ENCODE data around the gene KDM4C.
A peak's percentile ranks its signal among the peaks of the same experiment; 100 is the strongest.

The KDM4C gene

DNA sequence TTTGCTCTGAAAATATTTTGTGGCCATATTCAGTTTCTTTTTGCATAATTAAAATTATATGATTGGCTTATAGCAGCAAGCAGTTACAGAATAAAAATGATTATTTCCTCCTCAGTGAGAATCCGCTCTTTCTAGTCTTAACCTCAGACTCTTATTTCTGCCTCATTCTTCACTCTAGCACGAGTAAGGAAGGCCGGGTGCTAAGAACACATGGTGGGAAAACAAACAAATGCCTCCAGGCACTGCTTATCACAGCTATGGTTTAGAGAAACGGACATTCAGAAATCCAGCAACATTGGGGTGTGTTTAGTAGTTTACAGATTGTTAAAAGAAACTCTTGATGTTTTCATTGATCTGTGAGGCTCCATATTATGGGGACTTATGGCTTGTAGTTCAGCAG is 168.7 kb downstream of the KDM4C start:
- H3K4me3 ChIP-seq (ENCODE audit: low read depth, low read length): no peak overlapping the region
- TF ChIP-seq, protein P1, sequence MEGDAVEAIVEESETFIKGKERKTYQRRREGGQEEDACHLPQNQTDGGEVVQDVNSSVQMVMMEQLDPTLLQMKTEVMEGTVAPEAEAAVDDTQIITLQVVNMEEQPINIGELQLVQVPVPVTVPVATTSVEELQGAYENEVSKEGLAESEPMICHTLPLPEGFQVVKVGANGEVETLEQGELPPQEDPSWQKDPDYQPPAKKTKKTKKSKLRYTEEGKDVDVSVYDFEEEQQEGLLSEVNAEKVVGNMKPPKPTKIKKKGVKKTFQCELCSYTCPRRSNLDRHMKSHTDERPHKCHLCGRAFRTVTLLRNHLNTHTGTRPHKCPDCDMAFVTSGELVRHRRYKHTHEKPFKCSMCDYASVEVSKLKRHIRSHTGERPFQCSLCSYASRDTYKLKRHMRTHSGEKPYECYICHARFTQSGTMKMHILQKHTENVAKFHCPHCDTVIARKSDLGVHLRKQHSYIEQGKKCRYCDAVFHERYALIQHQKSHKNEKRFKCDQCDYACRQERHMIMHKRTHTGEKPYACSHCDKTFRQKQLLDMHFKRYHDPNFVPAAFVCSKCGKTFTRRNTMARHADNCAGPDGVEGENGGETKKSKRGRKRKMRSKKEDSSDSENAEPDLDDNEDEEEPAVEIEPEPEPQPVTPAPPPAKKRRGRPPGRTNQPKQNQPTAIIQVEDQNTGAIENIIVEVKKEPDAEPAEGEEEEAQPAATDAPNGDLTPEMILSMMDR (IDR thresholded peaks at IDR 0.05; ENCODE audit: insufficient read depth, low read length, missing control alignments): no peak
- ChIA-PET CTCF (interaction anchor here (1.1 to 2.2 kb wide), 2 partner anchors 12 to 17 kb away, joined by 3 to 12 read pairs; no protein-coding TSS in a partner anchor), POLR2A (no interaction called here)
- no peak for DNase-seq (ENCODE audit: low read depth, low spot score)

DNA sequence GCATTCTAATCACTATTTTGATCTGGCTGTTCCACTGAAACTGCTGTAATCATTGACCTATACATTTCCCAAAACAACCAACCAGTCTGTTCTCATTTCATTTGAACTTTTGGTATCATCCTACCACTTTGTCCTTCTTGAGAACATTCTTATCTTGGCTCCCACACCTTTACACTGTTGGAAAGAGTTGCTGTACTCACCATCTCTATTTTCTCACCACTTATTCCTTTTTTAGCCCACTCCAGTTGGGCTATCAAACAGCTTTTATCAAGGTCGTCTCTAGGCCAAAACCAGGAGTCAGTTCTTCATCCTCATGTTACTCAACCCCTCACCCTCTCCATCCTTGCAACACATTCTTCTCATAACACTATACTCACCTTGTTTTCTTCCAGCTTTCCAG is 170.1 kb downstream of the KDM4C start:
- H3K4me3 ChIP-seq (ENCODE audit: low read depth, low read length): no peak overlapping the region
- DNase-seq (ENCODE audit: low read depth, low spot score): no peak
- POLR2A ChIA-PET: no interaction called here
- CTCF ChIA-PET: interaction anchor here (1.6 to 2.2 kb wide), 2 partner anchors 16 to 19 kb away, joined by 4 to 12 read pairs; no protein-coding TSS in a partner anchor
- TF ChIP-seq, protein P1 (IDR thresholded peaks at IDR 0.05; ENCODE audit: insufficient read depth, low read length, missing control alignments): no peak

DNA sequence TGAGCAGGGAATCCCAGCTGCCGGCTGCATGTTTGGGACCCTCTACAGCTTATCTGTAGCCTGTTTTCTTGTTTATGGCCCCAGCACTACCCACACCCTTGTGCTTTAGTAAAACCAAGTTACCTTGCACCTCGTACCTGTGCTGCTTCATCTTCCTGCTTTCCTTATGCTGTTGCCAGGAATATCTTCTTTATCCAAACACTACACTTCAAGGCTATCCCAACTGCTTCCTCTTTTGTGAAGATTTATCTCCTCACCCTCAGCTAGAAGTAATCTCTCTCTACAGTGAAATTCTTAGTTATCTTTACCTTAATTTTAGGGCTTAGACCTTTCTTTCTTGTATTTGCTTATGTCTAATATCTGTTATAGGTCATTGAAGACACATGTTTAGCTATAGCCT is 171.1 kb downstream of the KDM4C start:
- no peak for DNase-seq (ENCODE audit: low read depth, low spot score)
- ChIA-PET CTCF (interaction anchor here (1.0 to 1.6 kb wide), 3 partner anchors 10 to 257 kb away, joined by 3 to 4 read pairs (median 4); no protein-coding TSS in a partner anchor), POLR2A (interaction anchor here (0.9 kb wide), 1 partner anchor 10 kb away, joined by 3 read pairs; no protein-coding TSS in a partner anchor)
- H3K4me3 ChIP-seq (ENCODE audit: low read depth, low read length): no peak overlapping the region
- TF ChIP-seq, protein P1 (IDR thresholded peaks at IDR 0.05; ENCODE audit: insufficient read depth, low read length, missing control alignments): no peak

DNA sequence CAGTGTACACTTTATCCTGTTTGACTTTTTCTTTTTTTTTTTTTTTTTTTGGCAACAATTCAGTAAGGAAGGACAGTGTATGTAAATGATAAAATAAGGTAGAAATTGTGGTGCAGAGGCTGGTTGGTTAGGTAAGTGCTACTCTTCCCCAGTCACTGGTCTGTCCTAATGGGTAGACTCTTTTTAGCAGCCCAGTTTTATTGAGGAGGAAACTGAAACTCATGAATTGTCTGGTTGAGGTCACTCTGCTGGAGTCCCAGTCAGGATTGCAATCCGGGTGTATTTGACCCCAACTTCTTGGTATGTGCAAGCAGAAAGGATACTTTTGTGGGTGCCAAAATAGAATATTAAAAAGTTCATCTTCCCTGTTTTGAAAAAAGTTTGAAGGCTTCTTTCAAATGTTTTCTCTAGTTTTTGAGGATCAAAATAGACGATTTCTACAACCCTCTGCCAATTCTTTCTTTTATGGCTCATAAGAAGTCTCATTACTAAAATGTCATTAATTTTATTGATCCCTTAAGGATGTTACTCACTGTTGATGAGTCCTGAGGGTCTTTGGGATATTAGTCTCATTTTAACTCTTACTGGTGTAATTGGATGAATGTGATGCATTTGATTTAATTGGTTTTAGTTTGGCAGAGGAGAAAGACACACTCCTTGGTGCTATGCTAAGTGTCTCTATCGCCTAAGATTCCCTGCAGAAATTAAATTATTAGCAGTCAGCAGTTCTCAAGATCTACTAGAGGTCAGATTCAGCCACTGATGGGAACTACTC is 171.9 kb downstream of the KDM4C start:
- no peak for DNase-seq (ENCODE audit: low read depth, low spot score)
- TF ChIP-seq, protein P1 (IDR thresholded peaks at IDR 0.05; ENCODE audit: insufficient read depth, low read length, missing control alignments): no peak
- ChIA-PET POLR2A (interaction anchor here (0.9 kb wide), 1 partner anchor 9 kb away, joined by 3 read pairs; no protein-coding TSS in a partner anchor), CTCF (interaction anchor here (1.0 to 1.5 kb wide), 2 partner anchors 11 to 256 kb away, joined by 3 to 4 read pairs; no protein-coding TSS in a partner anchor)
- no peak overlapping the region for H3K4me3 ChIP-seq (ENCODE audit: low read depth, low read length)

DNA sequence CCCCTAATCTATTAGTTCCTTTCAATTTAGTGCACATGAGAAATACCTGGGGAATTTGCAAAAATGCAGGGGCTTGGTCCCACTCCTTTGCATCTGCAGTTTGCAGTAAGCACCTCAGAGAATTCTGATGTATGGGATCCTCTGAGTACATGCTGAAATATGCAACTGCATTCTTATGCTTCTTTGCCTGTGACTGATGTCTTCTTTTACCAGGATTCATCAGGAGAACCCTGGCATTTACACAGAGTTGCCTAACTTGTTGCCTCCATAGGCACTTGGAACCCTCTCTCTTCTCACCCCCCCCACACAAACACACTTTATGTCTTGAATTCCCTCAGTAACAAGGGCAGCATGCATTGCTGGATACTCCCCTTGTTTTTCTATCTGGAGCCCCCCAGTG is 173.1 kb downstream of the KDM4C start:
- ChIA-PET POLR2A (interaction anchor here (0.7 kb wide), 1 partner anchor 41 kb away, joined by 3 read pairs; no protein-coding TSS in a partner anchor), CTCF (no interaction called here)
- peak; percentile 70 for DNase-seq (ENCODE audit: low read depth, low spot score)
- TF ChIP-seq, protein P1 (IDR thresholded peaks at IDR 0.05; ENCODE audit: insufficient read depth, low read length, missing control alignments): no peak
- H3K4me3 ChIP-seq (ENCODE audit: low read depth, low read length): no peak overlapping the region

DNA sequence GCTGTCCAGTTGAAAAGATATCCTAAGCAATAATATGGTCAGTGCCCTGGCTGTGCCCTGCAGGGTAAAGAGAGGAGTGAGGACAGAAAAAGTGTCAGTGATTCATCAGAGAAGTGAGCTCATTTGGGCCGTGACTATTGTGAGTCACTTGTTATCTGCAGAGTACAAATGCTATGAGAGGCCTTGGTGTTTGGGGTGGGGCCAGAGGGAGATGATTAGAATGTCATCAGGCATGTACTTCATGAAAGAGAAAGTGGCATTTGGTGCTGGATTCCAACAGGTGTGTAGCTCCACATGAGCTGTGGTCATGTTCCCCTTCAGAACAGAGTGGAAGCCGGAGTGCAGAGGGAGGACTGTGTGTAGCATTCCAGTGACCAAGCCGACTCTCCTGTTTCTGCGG is 174.1 kb downstream of the KDM4C start:
- POLR2A ChIA-PET: interaction anchor here (0.8 kb wide), 1 partner anchor 13 kb away, joined by 3 read pairs; no protein-coding TSS in a partner anchor
- no peak for DNase-seq (ENCODE audit: low read depth, low spot score)
- TF ChIP-seq, protein P1 (IDR thresholded peaks at IDR 0.05; ENCODE audit: insufficient read depth, low read length, missing control alignments): no peak
- CTCF ChIA-PET: interaction anchor here (0.7 to 1.7 kb wide), 6 partner anchors 8 to 533 kb away, joined by 3 to 6 read pairs (median 3); no protein-coding TSS in a partner anchor
- no peak overlapping the region for H3K4me3 ChIP-seq (ENCODE audit: low read depth, low read length)

Measured in AG04449 (cell line).